ENCODE measurements around the gene ABCA3. TPM values are rescaled to one million over a fixed set of nuclear protein-coding genes. Genes with fewer than 3 reads are reported as not detected.

The ABCA3 gene
- total RNA-seq, 4 donors from 2014 or later: 6.8 to 17.9 (median 11.0) TPM

DNA sequence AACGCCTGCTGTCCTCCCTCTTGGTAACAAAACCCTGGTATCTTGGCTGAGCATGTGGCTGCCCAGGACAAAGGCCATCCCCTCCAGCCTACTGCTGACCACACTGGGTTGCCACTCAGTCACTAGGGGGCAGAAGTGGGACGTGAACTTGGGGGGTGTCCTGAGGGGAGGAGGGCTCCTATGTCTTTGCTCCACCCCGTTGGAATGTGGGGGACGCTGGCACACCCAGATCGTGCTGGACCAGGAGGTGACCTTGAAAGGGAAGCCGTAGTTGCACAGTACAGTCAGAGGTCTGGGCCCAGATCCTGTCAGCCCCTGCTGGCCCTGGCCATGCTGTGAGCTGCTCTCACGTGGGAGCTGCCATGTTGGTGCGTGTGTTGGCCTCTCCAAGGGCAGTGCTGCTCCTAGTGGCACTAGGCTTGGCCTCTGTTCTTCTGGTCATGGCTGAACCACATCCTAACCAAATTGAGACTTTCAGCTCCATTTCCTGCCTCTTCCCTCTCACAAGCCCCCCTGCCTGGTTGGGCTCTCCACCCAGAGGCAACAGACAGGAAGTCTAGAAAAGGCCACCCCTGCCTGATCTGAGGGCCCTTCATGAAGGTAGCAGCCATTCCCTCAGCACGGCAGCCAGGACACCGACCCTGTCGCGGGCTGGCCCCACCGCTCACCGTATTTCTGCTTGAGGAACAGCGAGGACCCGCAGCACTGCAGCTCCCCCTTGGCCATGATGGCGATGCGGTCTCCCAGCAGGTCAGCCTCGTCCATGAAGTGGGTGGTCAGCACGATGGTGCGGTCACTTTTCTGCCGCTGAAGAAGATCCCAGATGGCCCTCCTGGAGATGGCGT lies 43.6 kb downstream of the ABCA3 start:
- no peak for TF ChIP-seq POLR2AphosphoS5 (IDR thresholded peaks at IDR 0.05)
- no peak for TF ChIP-seq EP300 (IDR thresholded peaks at IDR 0.05)
- TF ChIP-seq, protein P1, sequence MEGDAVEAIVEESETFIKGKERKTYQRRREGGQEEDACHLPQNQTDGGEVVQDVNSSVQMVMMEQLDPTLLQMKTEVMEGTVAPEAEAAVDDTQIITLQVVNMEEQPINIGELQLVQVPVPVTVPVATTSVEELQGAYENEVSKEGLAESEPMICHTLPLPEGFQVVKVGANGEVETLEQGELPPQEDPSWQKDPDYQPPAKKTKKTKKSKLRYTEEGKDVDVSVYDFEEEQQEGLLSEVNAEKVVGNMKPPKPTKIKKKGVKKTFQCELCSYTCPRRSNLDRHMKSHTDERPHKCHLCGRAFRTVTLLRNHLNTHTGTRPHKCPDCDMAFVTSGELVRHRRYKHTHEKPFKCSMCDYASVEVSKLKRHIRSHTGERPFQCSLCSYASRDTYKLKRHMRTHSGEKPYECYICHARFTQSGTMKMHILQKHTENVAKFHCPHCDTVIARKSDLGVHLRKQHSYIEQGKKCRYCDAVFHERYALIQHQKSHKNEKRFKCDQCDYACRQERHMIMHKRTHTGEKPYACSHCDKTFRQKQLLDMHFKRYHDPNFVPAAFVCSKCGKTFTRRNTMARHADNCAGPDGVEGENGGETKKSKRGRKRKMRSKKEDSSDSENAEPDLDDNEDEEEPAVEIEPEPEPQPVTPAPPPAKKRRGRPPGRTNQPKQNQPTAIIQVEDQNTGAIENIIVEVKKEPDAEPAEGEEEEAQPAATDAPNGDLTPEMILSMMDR (IDR thresholded peaks at IDR 0.05): no peak
- TF ChIP-seq POLR2A (IDR thresholded peaks at IDR 0.05): no peak
- H3K36me3 ChIP-seq: peaks cover 12% of the 10 kb centered on the region
- no peak overlapping the region for H3K27ac ChIP-seq
- WGBS: 74% methylated on average over 12 of the region's 23 CpGs
- H3K4me1 ChIP-seq: no peaks in the 10 kb centered on the region
- H3K27me3 ChIP-seq: no peaks in the 10 kb centered on the region
- DNase-seq (ENCODE audit: low spot score in 2 of 2): no peak
- no peaks in the 10 kb centered on the region for H3K9me3 ChIP-seq
- no peak overlapping the region for H3K4me3 ChIP-seq

DNA sequence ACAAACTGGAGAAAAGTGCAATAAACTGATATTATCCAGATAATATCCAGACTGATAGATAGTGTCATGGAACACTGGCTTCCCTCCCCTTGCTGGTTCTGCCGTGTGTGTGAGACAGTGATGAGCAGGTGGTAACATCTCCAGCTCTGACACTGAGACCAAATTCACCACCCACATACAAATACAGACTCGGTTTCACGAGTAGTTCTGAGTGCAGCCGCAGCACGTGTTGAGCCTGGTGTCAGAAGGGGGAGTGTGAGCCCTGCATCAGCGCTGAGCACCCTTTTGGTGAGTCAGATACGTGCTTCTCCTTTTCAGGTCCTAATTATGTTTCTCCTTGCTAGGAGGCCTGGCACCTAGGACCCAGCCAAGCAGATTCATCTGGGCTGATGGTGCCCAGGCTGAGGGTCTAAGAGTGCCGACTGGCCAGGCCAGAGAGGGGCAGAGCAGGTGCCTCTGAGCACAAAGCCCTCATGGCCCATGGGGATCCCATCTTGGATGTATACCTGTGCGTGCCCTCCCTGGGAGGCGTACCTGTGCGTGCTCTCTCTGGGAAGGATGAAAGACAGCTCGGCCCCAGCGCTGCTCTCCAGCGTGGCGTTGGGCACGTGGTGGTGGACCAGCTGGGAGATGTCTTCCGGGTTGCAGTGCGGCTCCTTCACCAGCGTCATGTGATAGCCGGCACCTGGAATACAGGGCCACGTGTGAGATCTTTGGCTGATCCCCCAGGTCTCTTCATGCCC lies 45.3 kb downstream of the ABCA3 start:
- 81% methylated on average over 8 of the region's 21 CpGs for WGBS
- peaks cover 23% of the 10 kb centered on the region for H3K36me3 ChIP-seq

DNA sequence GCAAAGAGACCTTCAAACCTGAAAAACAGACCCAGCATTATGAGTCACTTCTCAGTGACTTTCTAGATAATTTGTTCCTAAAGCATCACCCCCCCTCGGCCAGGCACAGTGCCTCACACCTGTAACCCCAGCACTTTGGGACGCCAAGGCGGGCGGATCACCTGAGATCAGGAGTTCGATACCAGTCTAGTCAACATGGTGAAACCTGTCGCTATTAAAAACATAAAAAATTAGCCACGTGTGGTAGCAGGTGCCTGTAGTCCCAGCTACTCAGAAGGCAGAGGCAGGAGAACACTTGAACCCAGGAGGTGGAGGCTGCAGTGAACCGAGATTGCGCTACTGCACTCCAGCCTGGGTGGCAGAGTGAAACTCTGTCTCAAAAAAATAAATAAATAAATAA lies 48.3 kb downstream of the ABCA3 start:
- H3K36me3 ChIP-seq: peaks cover 34% of the 10 kb centered on the region

More for the DNA sequence above, 45.3 kb downstream of the ABCA3 start:
- Histone ChIP-seq H3K4me1 (no peaks in the 10 kb centered on the region), H3K9me3 (no peaks in the 10 kb centered on the region), H3K27ac (no peak overlapping the region), H3K4me3 (no peak overlapping the region), H3K27me3 (no peaks in the 10 kb centered on the region)
- TF ChIP-seq EP300 (IDR thresholded peaks at IDR 0.05) (no peak), POLR2A (IDR thresholded peaks at IDR 0.05) (no peak), POLR2AphosphoS5 (IDR thresholded peaks at IDR 0.05) (no peak)
- TF ChIP-seq, protein P1 (IDR thresholded peaks at IDR 0.05): no peak
- no peak for DNase-seq (ENCODE audit: low spot score in 2 of 2)

DNA sequence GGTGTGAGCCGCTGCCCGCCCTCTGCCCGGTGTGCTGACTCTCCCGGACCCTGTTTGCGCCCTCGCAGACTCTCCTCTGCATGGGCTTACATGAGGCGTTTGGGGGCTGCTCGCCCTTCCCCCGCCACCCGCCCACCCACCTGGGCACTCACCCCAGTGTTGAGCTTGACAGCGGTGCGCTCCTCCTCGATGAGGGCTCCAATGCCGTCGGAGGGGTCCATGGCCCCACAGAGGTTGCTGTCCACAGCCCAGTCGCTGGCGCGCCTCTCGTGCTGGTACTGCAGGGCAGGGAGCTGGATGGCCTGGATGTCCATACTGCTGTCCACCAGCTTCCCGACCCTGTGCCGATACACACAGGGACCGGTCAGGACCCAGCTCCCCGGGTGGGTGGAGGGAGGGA lies 51.2 kb downstream of the ABCA3 start:
- H3K4me1 ChIP-seq: no peaks in the 10 kb centered on the region
- H3K9me3 ChIP-seq: no peaks in the 10 kb centered on the region
- H3K4me3 ChIP-seq: no peak overlapping the region
- 94% methylated on average over 22 of the region's 23 CpGs for WGBS
- DNase-seq (ENCODE audit: low spot score in 2 of 2): no peak
- H3K36me3 ChIP-seq: peaks cover 25% of the 10 kb centered on the region
- no peak overlapping the region for H3K27ac ChIP-seq
- H3K27me3 ChIP-seq: no peaks in the 10 kb centered on the region
- TF ChIP-seq, protein P1 (IDR thresholded peaks at IDR 0.05): no peak
- TF ChIP-seq POLR2A (IDR thresholded peaks at IDR 0.05) (no peak), EP300 (IDR thresholded peaks at IDR 0.05) (no peak), POLR2AphosphoS5 (IDR thresholded peaks at IDR 0.05) (no peak)

More for the DNA sequence above, 48.3 kb downstream of the ABCA3 start:
- Histone ChIP-seq H3K27ac (no peak overlapping the region), H3K27me3 (no peaks in the 10 kb centered on the region), H3K4me3 (no peak overlapping the region), H3K9me3 (no peaks in the 10 kb centered on the region), H3K4me1 (no peaks in the 10 kb centered on the region)
- 85% methylated on average over 9 of the region's 9 CpGs for WGBS
- DNase-seq (ENCODE audit: low spot score in 2 of 2): no peak
- TF ChIP-seq EP300 (IDR thresholded peaks at IDR 0.05) (no peak), POLR2AphosphoS5 (IDR thresholded peaks at IDR 0.05) (no peak), POLR2A (IDR thresholded peaks at IDR 0.05) (no peak)
- TF ChIP-seq, protein P1 (IDR thresholded peaks at IDR 0.05): no peak

DNA sequence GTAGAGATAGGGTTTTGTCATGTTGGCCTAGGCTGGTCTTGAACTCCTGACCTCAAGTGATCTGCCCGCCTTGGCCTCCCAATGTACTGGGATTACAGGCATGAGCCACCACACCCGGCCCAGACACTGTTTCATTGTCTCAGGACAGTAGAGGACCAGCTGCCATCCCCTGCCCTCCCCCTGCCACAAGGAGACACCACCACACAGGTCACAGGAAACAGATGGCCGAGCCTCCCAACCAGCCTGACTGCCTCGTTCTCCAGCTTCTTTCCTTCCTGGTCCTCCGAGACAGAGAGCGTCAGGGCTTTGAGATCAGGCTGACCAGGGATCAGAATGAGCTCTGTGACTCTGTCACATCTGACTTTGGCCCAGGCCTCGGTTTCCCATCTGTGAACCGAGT lies 51.8 kb downstream of the ABCA3 start:
- H3K4me1 ChIP-seq: no peaks in the 10 kb centered on the region

More for the DNA sequence above, 51.8 kb downstream of the ABCA3 start:
- Histone ChIP-seq H3K4me3 (no peak overlapping the region), H3K27ac (no peak overlapping the region), H3K36me3 (peaks cover 25% of the 10 kb centered on the region), H3K9me3 (no peaks in the 10 kb centered on the region), H3K27me3 (no peaks in the 10 kb centered on the region)
- TF ChIP-seq, protein P1 (IDR thresholded peaks at IDR 0.05): no peak
- no peak for TF ChIP-seq POLR2A (IDR thresholded peaks at IDR 0.05)
- TF ChIP-seq POLR2AphosphoS5 (IDR thresholded peaks at IDR 0.05): no peak
- WGBS: 87% methylated on average over 5 of the region's 8 CpGs
- no peak for DNase-seq (ENCODE audit: low spot score in 2 of 2)

All from suprapubic skin (tissue), 4 donors.